Sigmoid colon (tissue), 4 donors: ENCODE measurements around the gene DHRS3.

Source experiments
- EP300 ChIP-seq, 4 donors: sonication (generic); formaldehyde crosslinking; IDR thresholded peaks; one replicate each; pipeline ENCODE4 v1.6.1; 2017; ENCODE audit warnings: antibody characterized with exemption in 4 of 4
- POLR2A ChIP-seq, 2 donors: fragments of 450-650 bp; IDR thresholded peaks; one replicate each; pipeline ENCODE4 v1.6.1; 2016; ENCODE audit warnings: antibody characterized with exemption in 2 of 2, mild to moderate bottlenecking in 2 of 2, moderate library complexity in 2 of 2
- POLR2AphosphoS5 ChIP-seq, 4 donors: sonication (generic); formaldehyde crosslinking; IDR thresholded peaks; one replicate each; pipeline ENCODE4 v1.6.1; 2017; ENCODE audit warnings: antibody characterized with exemption in 4 of 4
- TF ChIP-seq, protein P1 (sequence below), 4 experiments: fragments of 450-650 bp in 3 of 4; fragments of 200-600 bp in 1 of 4; IDR thresholded peaks; one replicate each; pipeline ENCODE4 v1.5.1; 2016 to 2019; ENCODE audit warnings: antibody characterized with exemption in 4 of 4, mild to moderate bottlenecking in 3 of 4, moderate library complexity in 2 of 4

GRCh38 chr1:12583484-12583883 lies 34.5 kb downstream of the DHRS3 start:
- TF ChIP-seq, protein P1, sequence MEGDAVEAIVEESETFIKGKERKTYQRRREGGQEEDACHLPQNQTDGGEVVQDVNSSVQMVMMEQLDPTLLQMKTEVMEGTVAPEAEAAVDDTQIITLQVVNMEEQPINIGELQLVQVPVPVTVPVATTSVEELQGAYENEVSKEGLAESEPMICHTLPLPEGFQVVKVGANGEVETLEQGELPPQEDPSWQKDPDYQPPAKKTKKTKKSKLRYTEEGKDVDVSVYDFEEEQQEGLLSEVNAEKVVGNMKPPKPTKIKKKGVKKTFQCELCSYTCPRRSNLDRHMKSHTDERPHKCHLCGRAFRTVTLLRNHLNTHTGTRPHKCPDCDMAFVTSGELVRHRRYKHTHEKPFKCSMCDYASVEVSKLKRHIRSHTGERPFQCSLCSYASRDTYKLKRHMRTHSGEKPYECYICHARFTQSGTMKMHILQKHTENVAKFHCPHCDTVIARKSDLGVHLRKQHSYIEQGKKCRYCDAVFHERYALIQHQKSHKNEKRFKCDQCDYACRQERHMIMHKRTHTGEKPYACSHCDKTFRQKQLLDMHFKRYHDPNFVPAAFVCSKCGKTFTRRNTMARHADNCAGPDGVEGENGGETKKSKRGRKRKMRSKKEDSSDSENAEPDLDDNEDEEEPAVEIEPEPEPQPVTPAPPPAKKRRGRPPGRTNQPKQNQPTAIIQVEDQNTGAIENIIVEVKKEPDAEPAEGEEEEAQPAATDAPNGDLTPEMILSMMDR (IDR thresholded peaks at IDR 0.05) = no peak
- no peak for TF ChIP-seq POLR2A (IDR thresholded peaks at IDR 0.05)
- TF ChIP-seq POLR2AphosphoS5 (IDR thresholded peaks at IDR 0.05) = no peak
- TF ChIP-seq EP300 (IDR thresholded peaks at IDR 0.05) = no peak
